H1 (cell line): ENCODE results near the gene TRIOBP. TPM values are rescaled to one million over a fixed set of nuclear protein-coding genes. Genes with fewer than 3 reads are reported as not detected.
A peak's percentile ranks its signal among the peaks of the same experiment; 100 is the strongest.

Experiments used
- CTCF ChIA-PET: fragments of 300-600 bp; sonication (Branson Sonifier 250); formaldehyde crosslinking; loops from one replicate; lab custom pipeline; 2021; ENCODE audit not compliant: partially characterized antibody; lab: Charles Lee
- POLR2A ChIA-PET: fragments of 300-600 bp; sonication (Branson Sonifier 250); formaldehyde crosslinking; loops from one replicate; lab custom pipeline; 2021; ENCODE audit warnings: inconsistent platforms; ENCODE audit not compliant: partially characterized antibody; lab: Charles Lee
- DNase-seq, 2 experiments: peaks; one replicate each; pipeline versions ENCODE4 v3.0.0 to v3.0.0-alpha.2; 2010 to 2022; ENCODE audit warnings: low spot score in 2 of 2, low read depth in 1 of 2, mixed read lengths in 1 of 2
- FAIRE-seq: peaks from 2 replicates; lab custom pipeline; 2011; peaks lifted over from hg19 to GRCh38; lab: Jason Lieb, UNC
- H2AFZ ChIP-seq: 2 replicates; pipeline ENCODE4 v1.8.1; 2012; ENCODE audit warnings: low read length, inconsistent platforms
- H2AK5ac ChIP-seq: 2 replicates; pipeline ENCODE4 v1.6.1; 2013; ENCODE audit warnings: low read depth, low read length
- H2BK120ac ChIP-seq: replicated peaks from 2 replicates; pipeline ENCODE3; 2013; ENCODE audit warnings: low read depth, low read length, inconsistent platforms
- H2BK12ac ChIP-seq: 2 replicates; pipeline ENCODE4 v1.6.1; 2013; ENCODE audit warnings: low read depth, low read length
- H2BK15ac ChIP-seq: 2 replicates; pipeline ENCODE4 v1.6.1; 2013; ENCODE audit warnings: low read length
- H2BK20ac ChIP-seq: 2 replicates; pipeline ENCODE4 v1.6.1; 2013; ENCODE audit warnings: low read length
- H2BK5ac ChIP-seq: 2 replicates; pipeline ENCODE4 v1.6.1; 2013; ENCODE audit warnings: low read depth, low read length
- H3K14ac ChIP-seq: 2 replicates; pipeline ENCODE4 v1.6.1; 2013; ENCODE audit warnings: inconsistent platforms; ENCODE audit not compliant: insufficient read length
- H3K18ac ChIP-seq: 2 replicates; pipeline ENCODE4 v1.6.1; 2013; ENCODE audit warnings: low read length; ENCODE audit errors: extremely low read depth
- H3K23ac ChIP-seq: 2 replicates; pipeline ENCODE4 v1.6.1; 2013; ENCODE audit warnings: inconsistent platforms; ENCODE audit not compliant: insufficient read length
- H3K23me2 ChIP-seq: 2 replicates; pipeline ENCODE4 v1.6.1; 2013; ENCODE audit warnings: low read depth, low read length
- H3K27ac ChIP-seq: 2 replicates; pipeline ENCODE4 v1.6.1; 2011; ENCODE audit warnings: low read depth, low read length, inconsistent platforms
- H3K27me3 ChIP-seq, 4 experiments: replicated peaks in 1 of 4; 1 replicate in 1 of 4; 2 replicates in 3 of 4; pipeline versions ENCODE4 v1.6.1 to v1.8.1; 2011 to 2013; ENCODE audit warnings: low read length in 3 of 4, mild to moderate bottlenecking in 3 of 4, inconsistent platforms in 2 of 4, mixed read lengths in 2 of 4, moderate library complexity in 1 of 4; ENCODE audit not compliant: control insufficient read depth in 3 of 4, insufficient read depth in 3 of 4; ENCODE audit errors: extremely low read depth in 1 of 4
- H3K36me3 ChIP-seq, 4 experiments: 2 replicates each; pipeline versions ENCODE4 v1.6.1 to v1.8.1; 2011 to 2013; ENCODE audit warnings: mild to moderate bottlenecking in 4 of 4, low read length in 3 of 4, moderate library complexity in 2 of 4, control low read depth in 1 of 4, inconsistent platforms in 1 of 4; ENCODE audit not compliant: insufficient read depth in 4 of 4, control insufficient read depth in 2 of 4
- H3K4ac ChIP-seq: replicated peaks from 2 replicates; pipeline ENCODE3; 2013; ENCODE audit warnings: low read length, low read depth, mixed read lengths, inconsistent platforms; ENCODE audit not compliant: insufficient read length
- H3K4me1 ChIP-seq, 4 experiments: replicated peaks in 1 of 4; 1 replicate in 1 of 4; 2 replicates in 3 of 4; pipeline versions ENCODE4 v1.6.1 to v1.8.1; 2011 to 2013; ENCODE audit warnings: low read length in 3 of 4, inconsistent platforms in 2 of 4, mixed read lengths in 1 of 4; ENCODE audit not compliant: insufficient read depth in 4 of 4, control insufficient read depth in 3 of 4
- H3K4me2 ChIP-seq, 2 experiments: 2 replicates each; pipeline versions ENCODE4 v1.6.1 to v1.8.1; 2011 to 2013; ENCODE audit warnings: low read depth in 2 of 2, low read length in 2 of 2, control low read depth in 1 of 2, inconsistent platforms in 1 of 2, mild to moderate bottlenecking in 1 of 2; ENCODE audit not compliant: insufficient read depth in 1 of 2
- H3K4me3 ChIP-seq, 4 experiments: fragments of 200-600, 300-600 bp in 1 of 4; sonication (generic), shearing (Covaris generic), sonication (Bioruptor Twin) in 1 of 4; 2 replicates each; pipeline versions ENCODE4 v1.5.1 to v1.8.1; 2011 to 2016; ENCODE audit warnings: low read length in 4 of 4, low read depth in 3 of 4, control low read depth in 2 of 4, inconsistent platforms in 2 of 4, mild to moderate bottlenecking in 2 of 4, mixed read lengths in 1 of 4, moderate library complexity in 1 of 4; ENCODE audit not compliant: insufficient read depth in 2 of 4; ENCODE audit errors: extremely low read depth in 1 of 4
- H3K56ac ChIP-seq: replicated peaks from 2 replicates; pipeline ENCODE3; 2013; ENCODE audit warnings: low read depth, mild to moderate bottlenecking, mixed read lengths, low read length, inconsistent platforms; ENCODE audit not compliant: insufficient read length
- H3K79me1 ChIP-seq: 2 replicates; pipeline ENCODE4 v1.6.1; 2013; ENCODE audit warnings: low read depth, low read length, control low read depth
- H3K79me2 ChIP-seq, 2 experiments: 2 replicates each; pipeline versions ENCODE4 v1.6.1 to v1.8.1; 2012 to 2013; ENCODE audit warnings: low read length in 2 of 2, mild to moderate bottlenecking in 2 of 2, inconsistent platforms in 1 of 2; ENCODE audit not compliant: insufficient read depth in 2 of 2, control insufficient read depth in 1 of 2
- H3K9ac ChIP-seq, 4 experiments: replicated peaks in 1 of 4; 1 replicate in 1 of 4; 2 replicates in 3 of 4; pipeline versions ENCODE4 v1.6.1 to v1.8.1; 2011 to 2013; ENCODE audit warnings: low read depth in 3 of 4, low read length in 3 of 4, control low read depth in 2 of 4, mild to moderate bottlenecking in 2 of 4, moderate library complexity in 2 of 4, inconsistent platforms in 1 of 4; ENCODE audit errors: extremely low read depth in 1 of 4
- H3K9me3 ChIP-seq, 2 experiments: 2 replicates each; pipeline versions ENCODE4 v1.6.1 to v1.8.1; 2012 to 2013; ENCODE audit warnings: mild to moderate bottlenecking in 2 of 2, moderate library complexity in 2 of 2, control low read depth in 1 of 2, inconsistent platforms in 1 of 2, low read depth in 1 of 2, low read length in 1 of 2, mixed read lengths in 1 of 2; ENCODE audit not compliant: insufficient read depth in 2 of 2
- H4K20me1 ChIP-seq, 2 experiments: replicated peaks in 1 of 2; 2 replicates each; pipeline versions ENCODE3 to v1.8.1; 2011 to 2013; ENCODE audit warnings: inconsistent platforms in 2 of 2, low read length in 2 of 2, mild to moderate bottlenecking in 1 of 2; ENCODE audit not compliant: insufficient read depth in 2 of 2, control insufficient read depth in 1 of 2
- H4K5ac ChIP-seq: 2 replicates; pipeline ENCODE4 v1.6.1; 2013; ENCODE audit warnings: low read length, low read depth, mixed read lengths, inconsistent platforms; ENCODE audit not compliant: insufficient read length
- H4K8ac ChIP-seq: 2 replicates; pipeline ENCODE4 v1.8.0; 2013; ENCODE audit warnings: mild to moderate bottlenecking, moderate library complexity, low read length, inconsistent platforms; ENCODE audit not compliant: insufficient read depth; ENCODE audit errors: extremely low read depth
- H4K91ac ChIP-seq: replicated peaks from 2 replicates; pipeline ENCODE3; 2013; ENCODE audit warnings: low read length, mixed read lengths, inconsistent platforms; ENCODE audit not compliant: insufficient read length
- EZH2 ChIP-seq: fragments of 200-600 bp; sonication (generic); IDR thresholded peaks from 2 replicates; pipeline ENCODE4 v1.7.1; 2012; ENCODE audit warnings: low read depth, mild to moderate bottlenecking, moderate library complexity, low read length, inconsistent platforms; ENCODE audit not compliant: severe bottlenecking
- HDAC2 ChIP-seq, 2 experiments: fragments of 300-600 bp in 1 of 2; sonication (generic) in 1 of 2; IDR thresholded peaks; 2 replicates each; pipeline ENCODE4 v1.6.1; 2011 to 2012; ENCODE audit warnings: low read depth in 2 of 2, low read length in 2 of 2, mild to moderate bottlenecking in 2 of 2, moderate library complexity in 2 of 2, borderline replicate concordance in 1 of 2, inconsistent platforms in 1 of 2
- NANOG ChIP-seq: IDR thresholded peaks from 2 replicates; pipeline ENCODE4 v1.6.1; 2011; ENCODE audit warnings: low read length, low read depth, mild to moderate bottlenecking, inconsistent platforms; ENCODE audit not compliant: insufficient read depth, poor library complexity, severe bottlenecking
- RBBP5 ChIP-seq: IDR thresholded peaks from 2 replicates; pipeline ENCODE4 v1.7.1; 2012; ENCODE audit warnings: low read depth, mild to moderate bottlenecking, inconsistent platforms, low read length, moderate library complexity, borderline replicate concordance
- RFX5 ChIP-seq: IDR thresholded peaks from 2 replicates; pipeline ENCODE4 v1.6.1; 2011; ENCODE audit warnings: low read depth, low read length, improper control_type of control experiment, borderline replicate concordance
- SIX5 ChIP-seq: IDR thresholded peaks from 2 replicates; pipeline ENCODE4 v1.6.1; 2011; ENCODE audit warnings: mild to moderate bottlenecking, low read depth, low read length
- WGBS, 2 experiments: shearing (Covaris generic) in 1 of 2; methylation state at CpG; one replicate each; pipeline versions ENCODE4 v1.1.6 to v1.1.7; 2013 to 2015; ENCODE audit warnings: low lambda C conversion rate in 2 of 2, mixed read lengths in 2 of 2, inconsistent platforms in 1 of 2, low coverage in 1 of 2, missing lambda C conversion rate in 1 of 2; ENCODE audit not compliant: insufficient replicate concordance in 2 of 2, insufficient coverage in 1 of 2, insufficient read length in 1 of 2; ENCODE audit errors: extremely low coverage in 1 of 2, missing lambda C conversion rate in 1 of 2; 5-methylcytosine and 5-hydroxymethylcytosine counted together
- polyA plus RNA-seq, 7 experiments: library from polyadenylated mRNA; depleted of rRNA in 3 of 7; stranded (reverse) in 5 of 7; unstranded in 2 of 7; fragments of >200 nt in 5 of 7; fragments of 200-250 nt in 2 of 7; gene quantifications; 1 replicate in 5 of 7; 2 replicates in 1 of 7; 4 replicates in 1 of 7; pipeline versions ENCODE4 v1.2.1 to v1.2.3, GENCODE V29; 2011 to 2013; ENCODE audit warnings: missing spikeins in 2 of 7, mixed read lengths in 2 of 7
- total RNA-seq: library from RNA; stranded (reverse); fragmentation: NEBNext Ultra II Directional; extraction: Animal tissue kit (Norgen Biotek cat#: 25700); gene quantifications from 2 replicates; pipeline ENCODE4 v1.2.1, GENCODE V29; 2021
- TF ChIP-seq, protein P1 (sequence below): IDR thresholded peaks from 2 replicates; pipeline ENCODE4 v1.6.1; 2011; ENCODE audit warnings: low read depth, mild to moderate bottlenecking, low read length; ENCODE audit not compliant: insufficient read depth
- TF ChIP-seq, protein P2 (sequence below): IDR thresholded peaks from 2 replicates; pipeline ENCODE4 v1.6.1; 2012; ENCODE audit warnings: inconsistent platforms

TRIOBP gene
- total and polyA plus RNA-seq, 2 of the 8 experiments (the other 6 are each of a cell fraction or from before 2014, with no cell fraction given): 18.2 to 27.3 TPM

DNA sequence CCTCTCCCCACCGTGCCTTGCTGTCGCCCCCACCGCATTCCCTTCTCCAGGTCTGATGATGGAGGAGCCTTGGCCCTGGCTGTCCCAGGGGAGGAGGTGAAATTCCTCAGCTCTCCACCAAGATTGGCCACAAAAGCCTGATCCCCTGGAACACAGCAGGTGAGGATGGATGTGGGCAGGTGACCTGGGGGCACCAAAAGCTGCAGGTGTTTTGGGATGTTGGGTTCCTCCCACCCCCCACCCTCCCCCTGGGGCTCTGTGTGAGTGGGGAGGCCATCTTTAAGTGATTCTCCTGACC, 639 bp downstream of the TRIOBP start:
- Histone ChIP-seq H2BK15ac (no peak overlapping the region), H3K18ac (peak overlapping the region; percentile 90), H4K91ac (no peak overlapping the region), H3K4me1 (peaks cover 0 to 4% (median 0%) of the 10 kb centered on the region in 4 experiments; a peak in 2 of 7 replicates), H3K23me2 (peaks cover 6% of the 10 kb centered on the region; the same call in 1 of the 2 replicates), H3K23ac (no peak overlapping the region), H3K9me3 (no peaks in the 10 kb centered on the region), H3K4me2 (peak overlapping the region; percentile 71 to 90), H2AFZ (no peak overlapping the region), H4K5ac (peak overlapping the region; percentile 8), H2BK20ac (no peak overlapping the region), H2AK5ac (no peak overlapping the region), H3K27ac (peak overlapping the region; percentile 31; the same call in 1 of the 2 replicates), H2BK5ac (peak overlapping the region; percentile 86; the same call in 1 of the 2 replicates), H3K27me3 (no peaks in the 10 kb centered on the region), H3K56ac (no peak overlapping the region), H3K4ac (peak overlapping the region; percentile 64), H3K9ac (peak overlapping the region in 2 of 4 experiments; percentile 58 to 63; a peak in 3 of 7 replicates), H2BK120ac (no peak overlapping the region), H3K36me3 (peaks cover 2 to 21% (median 10%) of the 10 kb centered on the region in 4 experiments; a peak in 6 of 8 replicates), H3K79me2 (no peaks in the 10 kb centered on the region), H2BK12ac (no peak overlapping the region), H4K20me1 (peaks cover 0 to 1% of the 10 kb centered on the region in 2 experiments), H3K14ac (no peak overlapping the region), H3K4me3 (peak overlapping the region; percentile 52 to 76 (median 72)), H4K8ac (peak overlapping the region; percentile 36; the same call in 1 of the 2 replicates), H3K79me1 (no peaks in the 10 kb centered on the region; the same call in none of the 2 replicates)
- 10% methylated on average over 3 of the region's 3 CpGs; no CpG with 5 or more reads in 1 of the 2 experiments for WGBS, 2 experiments
- ChIA-PET CTCF (interaction anchor here (0.6 to 3.9 kb wide), 11 partner anchors 11 to 138 kb away, joined by 3 to 14 read pairs (median 5); partner anchors contain the start of genes LGALS1 and NOL12), POLR2A (interaction anchor here (0.6 to 4.8 kb wide), 17 partner anchors 11 to 109 kb away, joined by 3 to 30 read pairs (median 4); partner anchors contain the start of genes GGA1, NOL12, PDXP and SH3BP1)
- peak in 1 of 2 experiments; percentile 73 for DNase-seq
- no peak for FAIRE-seq
- no peak for TF ChIP-seq RFX5
- no peak for TF ChIP-seq RBBP5
- TF ChIP-seq, protein P1, sequence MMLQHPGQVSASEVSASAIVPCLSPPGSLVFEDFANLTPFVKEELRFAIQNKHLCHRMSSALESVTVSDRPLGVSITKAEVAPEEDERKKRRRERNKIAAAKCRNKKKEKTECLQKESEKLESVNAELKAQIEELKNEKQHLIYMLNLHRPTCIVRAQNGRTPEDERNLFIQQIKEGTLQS: no peak
- no peak for TF ChIP-seq EZH2
- TF ChIP-seq, protein P2, sequence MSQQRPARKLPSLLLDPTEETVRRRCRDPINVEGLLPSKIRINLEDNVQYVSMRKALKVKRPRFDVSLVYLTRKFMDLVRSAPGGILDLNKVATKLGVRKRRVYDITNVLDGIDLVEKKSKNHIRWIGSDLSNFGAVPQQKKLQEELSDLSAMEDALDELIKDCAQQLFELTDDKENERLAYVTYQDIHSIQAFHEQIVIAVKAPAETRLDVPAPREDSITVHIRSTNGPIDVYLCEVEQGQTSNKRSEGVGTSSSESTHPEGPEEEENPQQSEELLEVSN: no peak
- no peak for TF ChIP-seq SIX5
- TF ChIP-seq HDAC2 (IDR thresholded peaks at IDR 0.05; ENCODE audit: borderline replicate concordance in 1 of 2, low read depth in 2 of 2, low read length in 2 of 2): 0 out of 4 replicates have a peak, but pooled peaks of 1 of the 2 experiments have one; percentile 36
- no peak for TF ChIP-seq NANOG
